ENCODE measurements around the gene HDAC11.
A peak's percentile ranks its signal among the peaks of the same experiment; 100 is the strongest.
"Not testable (repeated sequence)": the region's sequence is repeated elsewhere in the genome, so short reads cannot be mapped to it uniquely, and the experiment has no call there.

Gene HDAC11, protein sequence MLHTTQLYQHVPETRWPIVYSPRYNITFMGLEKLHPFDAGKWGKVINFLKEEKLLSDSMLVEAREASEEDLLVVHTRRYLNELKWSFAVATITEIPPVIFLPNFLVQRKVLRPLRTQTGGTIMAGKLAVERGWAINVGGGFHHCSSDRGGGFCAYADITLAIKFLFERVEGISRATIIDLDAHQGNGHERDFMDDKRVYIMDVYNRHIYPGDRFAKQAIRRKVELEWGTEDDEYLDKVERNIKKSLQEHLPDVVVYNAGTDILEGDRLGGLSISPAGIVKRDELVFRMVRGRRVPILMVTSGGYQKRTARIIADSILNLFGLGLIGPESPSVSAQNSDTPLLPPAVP

DNA sequence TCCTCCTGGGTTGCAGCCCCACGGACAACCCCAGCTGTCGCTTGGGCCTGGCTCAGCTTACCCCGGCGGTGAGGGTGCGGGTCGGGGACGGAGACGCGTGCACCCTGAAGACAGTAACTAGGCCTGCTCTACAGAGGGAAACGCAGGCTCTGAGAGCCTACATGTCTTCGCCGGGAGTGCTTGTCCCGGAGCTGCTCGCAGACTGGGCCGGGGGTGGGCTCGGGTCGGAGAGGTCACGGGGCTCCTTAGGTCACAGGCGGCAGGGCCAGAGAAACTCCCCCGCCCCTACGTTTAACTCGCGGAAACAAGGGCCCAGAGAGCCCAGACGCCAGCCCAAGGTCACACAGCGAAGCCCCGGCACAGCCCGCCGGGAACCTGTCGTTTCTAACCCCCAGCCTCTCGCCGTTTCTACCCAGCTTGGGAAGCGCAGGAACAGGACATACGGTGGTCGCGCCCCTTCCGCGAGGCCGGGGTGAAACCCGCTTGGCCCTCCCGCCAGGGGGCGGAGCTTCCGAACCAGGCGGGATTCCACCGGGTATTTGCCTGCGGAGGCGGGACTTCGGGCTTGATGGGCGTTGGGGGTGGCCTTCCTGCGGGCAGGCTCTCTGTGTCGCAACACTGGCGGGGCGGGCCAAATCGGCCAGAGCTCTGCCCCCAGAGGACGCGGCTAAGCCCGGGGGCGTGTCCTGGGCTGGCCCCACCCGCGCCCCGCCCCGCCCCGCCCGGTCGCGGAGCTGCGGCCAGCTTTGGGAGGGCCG lies at the start of gene HDAC11:
TSS of gene HDAC11 (plus strand) at position 725 of the 758 bp plus-strand sequence. CDS start 42 bp downstream, outside the sequence.
- peak; percentile 97 for DNase-seq (ENCODE audit: low spot score)

- DNase-seq (ENCODE audit: low spot score), result not testable (repeated sequence)
These were observed 49.7 kb upstream of the HDAC11 start for GRCh38 chr3:13430411-13430875.

DNA sequence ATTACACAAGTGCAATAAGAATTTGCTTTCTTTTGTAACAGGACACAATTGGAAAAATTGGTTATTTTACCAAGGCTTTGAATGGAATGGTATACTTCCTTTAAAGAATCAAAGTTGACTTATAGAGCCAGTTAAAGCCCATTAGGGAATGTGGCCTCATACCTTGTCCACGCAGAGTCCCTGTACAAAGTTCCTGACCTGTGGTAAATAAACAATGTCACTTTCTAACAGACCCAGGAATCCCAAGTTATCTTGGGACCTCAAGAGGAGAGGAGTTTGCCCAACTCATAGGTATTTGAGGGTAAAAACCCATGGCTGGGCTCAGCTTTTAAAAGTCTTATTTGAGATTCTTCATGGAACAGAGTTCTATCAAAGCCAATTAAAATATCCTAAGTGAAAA lies 48.0 kb upstream of the HDAC11 start:
- DNase-seq (ENCODE audit: low spot score), result no peak

DNA sequence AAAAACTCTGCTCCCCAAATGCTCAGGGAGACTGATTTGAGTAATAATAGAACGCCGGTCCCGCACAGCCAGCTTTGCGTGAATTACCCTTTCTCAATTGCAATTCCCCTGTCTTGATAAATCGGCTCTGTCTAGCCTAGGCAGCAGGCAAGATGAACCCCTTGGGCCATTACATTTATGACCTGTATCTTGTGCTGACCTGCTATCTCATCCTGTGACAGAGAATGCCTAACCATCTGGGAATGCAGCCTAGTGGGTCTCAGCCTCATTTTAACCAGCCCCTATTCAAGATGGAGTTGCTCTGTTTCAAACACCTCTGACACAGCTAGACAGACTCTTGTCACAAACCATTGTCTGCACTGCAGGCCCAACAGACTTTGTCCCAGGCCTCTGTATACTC lies 46.2 kb upstream of the HDAC11 start:
- DNase-seq (ENCODE audit: low spot score), result no peak

GRCh38 chr3:13436213-13436612 lies 43.9 kb upstream of the HDAC11 start:
- not testable (repeated sequence) for DNase-seq (ENCODE audit: low spot score)

- DNase-seq (ENCODE audit: low spot score), result no peak
These were observed 39.8 kb upstream of the HDAC11 start for GRCh38 chr3:13440204-13440817.

DNA sequence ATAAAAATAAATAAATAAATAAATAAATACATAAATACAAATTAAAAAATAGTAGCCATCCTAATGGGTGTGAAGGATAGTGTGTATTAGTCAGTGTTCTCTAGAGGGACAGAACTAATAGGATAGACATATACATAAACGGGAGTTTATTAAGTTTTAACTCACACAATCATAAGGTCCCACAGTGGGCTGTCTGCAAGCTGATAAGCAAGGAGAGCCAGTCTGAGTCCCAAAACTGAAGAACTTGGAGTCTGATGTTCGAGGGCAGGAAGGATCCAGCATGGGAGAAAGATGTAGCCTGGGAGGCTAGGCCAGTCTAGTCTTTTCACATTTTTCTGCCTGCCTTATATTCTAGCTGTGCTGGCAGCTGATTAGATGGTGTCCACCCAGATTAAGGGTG lies 37.2 kb upstream of the HDAC11 start:
- DNase-seq (ENCODE audit: low spot score), result not testable (repeated sequence)

DNA sequence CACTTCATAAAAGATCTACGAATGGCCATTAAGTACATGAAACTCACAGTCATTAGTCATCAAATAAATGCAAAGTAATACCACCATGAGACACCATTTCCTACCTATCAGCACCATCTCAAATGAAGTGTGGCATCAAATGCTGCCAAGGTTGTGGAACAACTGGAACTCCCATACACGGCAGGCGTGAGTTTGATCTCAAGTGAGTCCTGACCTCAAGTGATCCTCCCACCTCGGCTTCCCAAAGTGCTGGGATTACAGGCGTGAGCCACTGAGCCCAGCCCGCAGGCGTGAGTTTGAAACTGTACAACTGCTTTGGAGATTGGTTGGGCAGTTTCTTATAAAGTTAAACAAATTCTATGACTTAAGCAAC lies 28.8 kb upstream of the HDAC11 start:
- DNase-seq (ENCODE audit: low spot score), result peak; percentile 56

DNA sequence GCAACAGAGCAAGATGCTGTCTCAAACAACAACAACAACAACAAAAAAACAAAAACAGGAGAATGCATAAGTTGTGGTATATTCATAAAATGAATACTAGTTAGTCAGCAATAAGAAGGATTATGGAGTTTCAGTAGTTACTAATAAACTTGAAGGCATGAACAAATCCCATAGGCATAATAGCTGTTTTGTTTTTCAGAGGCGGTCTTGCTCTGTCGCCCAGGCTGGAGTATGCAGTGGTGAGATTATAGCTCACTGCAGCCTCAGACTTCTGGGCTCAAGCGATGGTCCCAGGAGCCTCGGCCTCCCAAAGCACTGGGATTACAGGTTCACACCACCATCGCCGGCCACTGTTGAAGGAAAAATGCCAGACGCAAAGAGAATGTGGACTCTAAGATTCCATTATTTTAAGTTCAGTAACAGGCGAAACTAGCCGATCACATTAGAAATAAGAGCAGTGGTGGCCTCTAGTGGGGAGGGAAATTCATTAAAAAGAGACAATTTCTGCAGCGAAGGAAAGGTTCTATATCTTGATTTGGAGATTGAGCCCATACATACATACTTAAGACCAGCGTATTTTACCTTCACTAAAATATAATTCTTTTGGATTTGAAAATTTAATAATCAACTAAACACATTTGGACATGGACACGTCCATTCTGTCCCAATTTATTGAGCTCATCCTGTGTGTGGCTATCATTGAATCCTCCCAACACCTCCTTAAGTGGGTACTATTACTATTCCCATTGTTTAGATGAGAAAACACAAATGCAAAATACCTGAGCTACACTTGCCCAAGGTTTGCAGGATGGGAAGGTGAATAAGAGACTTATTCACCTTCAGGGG lies 27.4 kb upstream of the HDAC11 start:
- peak; percentile 84 for DNase-seq (ENCODE audit: low spot score)

GRCh38 chr3:13455644-13456043 lies 24.5 kb upstream of the HDAC11 start:
- DNase-seq (ENCODE audit: low spot score), result no peak

- no peak for DNase-seq (ENCODE audit: low spot score)
These were observed 22.5 kb upstream of the HDAC11 start for GRCh38 chr3:13457593-13457992.

DNA sequence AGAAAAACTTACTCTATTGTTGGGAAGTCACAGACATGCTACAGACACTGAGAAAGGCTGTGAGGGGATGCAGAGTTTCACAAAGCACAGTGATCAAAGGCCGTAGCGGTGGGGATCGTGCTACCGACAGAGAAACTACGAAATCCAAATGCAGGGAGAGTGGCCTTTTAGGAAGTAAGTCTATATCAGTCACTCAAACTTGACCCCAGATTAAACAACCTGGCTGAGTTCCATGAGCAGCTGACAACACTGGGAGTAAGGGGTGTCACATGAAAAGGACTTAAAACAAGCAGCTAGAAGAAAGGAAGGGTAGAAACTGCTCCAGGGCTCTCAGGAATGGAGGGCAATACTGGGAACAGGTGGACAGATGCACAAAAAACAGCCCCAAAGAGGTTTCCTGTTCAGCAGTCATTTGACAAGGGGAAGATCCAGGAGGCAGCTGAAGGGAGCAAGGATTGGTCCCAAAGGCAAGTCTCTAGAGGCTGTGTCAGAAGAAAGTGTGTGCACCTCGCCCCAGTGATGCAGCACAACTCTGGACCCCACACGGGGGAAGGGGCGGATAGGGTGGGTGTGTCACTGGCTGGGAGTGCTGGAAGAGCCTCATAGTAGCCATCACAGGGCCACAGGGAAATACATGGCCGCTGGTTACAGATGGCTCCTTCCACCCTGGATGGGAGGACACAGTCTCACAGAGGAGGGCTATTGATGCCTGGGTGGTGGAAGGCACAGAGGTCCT lies 20.3 kb upstream of the HDAC11 start:
- DNase-seq (ENCODE audit: low spot score), result no peak

DNA sequence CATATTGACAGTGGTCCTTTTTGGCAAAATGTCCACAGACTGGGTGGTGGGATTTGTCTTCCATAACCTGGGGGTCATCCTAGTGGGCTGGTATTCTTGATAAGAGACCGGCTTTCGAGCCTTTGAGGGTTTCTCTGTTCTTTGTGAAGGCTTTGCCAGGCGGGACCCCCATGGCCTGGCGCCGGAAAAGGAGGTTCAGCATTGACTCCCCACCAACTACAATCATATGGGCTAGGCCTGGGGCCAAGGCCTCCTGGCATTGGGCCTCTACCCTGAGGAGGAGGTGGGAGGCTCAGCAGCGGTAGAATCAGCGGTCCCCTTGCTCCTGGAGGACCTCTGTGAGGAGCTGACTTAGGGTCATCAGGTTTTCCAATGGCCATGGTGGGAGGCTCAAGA lies 19.8 kb upstream of the HDAC11 start:
- no peak for DNase-seq (ENCODE audit: low spot score)

DNA sequence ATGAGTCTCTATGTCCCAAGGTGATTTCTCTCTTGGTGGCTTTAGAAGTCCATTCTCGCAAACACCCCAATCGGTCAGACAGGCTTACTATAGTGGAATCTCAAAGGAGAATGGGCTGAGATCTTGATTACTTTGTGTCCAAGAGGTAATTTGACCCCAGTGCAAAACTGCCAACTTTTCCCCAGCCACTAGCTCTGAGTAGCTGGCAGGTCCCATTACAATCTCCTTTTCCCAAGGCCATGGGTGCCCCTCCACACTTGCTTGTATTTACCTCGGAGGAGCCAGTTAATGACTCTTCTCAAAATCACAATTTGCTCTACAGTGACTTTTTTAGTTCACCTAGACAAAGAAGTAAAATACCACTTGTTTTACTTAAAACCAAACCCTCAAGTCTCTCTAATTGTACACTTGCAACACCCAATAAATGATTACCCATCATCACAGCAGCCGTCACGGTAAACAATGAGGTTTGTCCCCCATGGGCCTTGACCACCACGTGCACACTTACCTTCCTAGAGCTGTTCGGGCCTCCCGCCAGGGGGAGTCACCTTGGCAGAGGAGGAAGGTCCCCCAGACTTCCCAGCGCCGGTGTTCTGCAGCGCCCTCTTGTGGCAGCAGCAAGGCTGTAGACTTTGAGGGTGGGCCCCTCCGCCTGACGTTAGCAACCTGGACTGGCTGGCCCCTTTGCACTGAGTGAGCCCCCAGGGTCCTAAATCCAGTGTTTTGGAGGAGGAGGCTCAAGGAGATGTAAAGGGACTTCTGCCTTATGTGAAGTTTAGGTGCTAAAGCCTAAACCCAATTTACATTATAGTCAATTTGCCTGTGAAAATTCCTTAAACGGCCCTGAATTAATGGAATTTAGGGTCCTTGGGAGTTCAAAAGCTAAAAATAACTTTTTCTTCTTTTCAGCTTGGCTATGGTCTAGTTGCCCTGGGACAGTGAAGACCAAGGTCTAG lies 18.7 kb upstream of the HDAC11 start:
- DNase-seq (ENCODE audit: low spot score), result peak; percentile 96

DNA sequence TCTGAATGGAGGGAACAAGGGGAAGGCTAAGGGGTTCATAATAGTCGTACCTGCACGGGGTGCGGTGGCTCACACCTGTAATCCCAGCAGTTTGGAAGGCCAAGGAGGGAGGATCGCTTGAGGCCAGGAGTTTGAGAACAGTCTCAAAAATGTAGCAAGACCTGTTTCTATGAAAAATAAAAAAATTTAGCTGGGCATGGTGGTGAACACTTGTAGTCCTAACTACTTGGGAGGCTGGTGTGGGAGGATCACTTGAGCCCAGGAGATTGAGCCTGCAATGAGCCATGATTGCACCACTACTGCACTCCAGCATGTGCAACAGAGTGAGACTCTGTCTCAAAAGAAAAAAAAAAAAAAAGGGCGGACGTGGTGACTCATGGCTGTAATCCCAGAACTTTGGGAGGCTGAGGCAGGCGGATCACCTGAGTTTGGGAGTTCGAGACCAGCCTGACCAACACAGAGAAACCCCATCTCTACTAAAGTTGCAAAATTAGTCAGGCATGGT lies 17.9 kb upstream of the HDAC11 start:
- DNase-seq (ENCODE audit: low spot score), result no peak

DNA sequence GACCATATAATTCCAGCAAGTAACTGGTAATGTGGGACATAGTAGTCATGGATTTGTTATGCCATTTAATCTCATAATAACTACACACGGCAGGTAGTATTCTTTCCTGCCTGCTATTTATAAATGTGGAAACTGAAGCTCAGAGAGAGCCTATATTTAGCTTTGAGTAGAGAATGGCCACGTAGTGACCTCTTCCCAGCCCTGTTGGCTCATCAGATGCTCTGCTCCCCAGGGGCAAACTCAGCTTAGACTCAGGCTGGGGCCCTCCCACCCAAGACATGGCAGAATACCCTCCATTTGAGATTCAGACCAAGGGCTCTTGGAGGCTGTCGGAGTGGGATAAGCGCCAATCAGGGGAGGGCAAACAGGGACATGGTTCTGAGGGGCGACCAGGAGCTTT lies 17.3 kb upstream of the HDAC11 start:
- DNase-seq (ENCODE audit: low spot score), result no peak

- no peak for DNase-seq (ENCODE audit: low spot score)
These were observed 16.3 kb upstream of the HDAC11 start for GRCh38 chr3:13463618-13464400.

GRCh38 chr3:13465236-13465873 lies 14.8 kb upstream of the HDAC11 start:
- no peak for DNase-seq (ENCODE audit: low spot score)

GRCh38 chr3:13466781-13467180 lies 13.3 kb upstream of the HDAC11 start:
- DNase-seq (ENCODE audit: low spot score), result no peak
